GM18520 (cell line): Measurements from ENCODE around the gene SPEN.

ENCODE experiments used
- ATAC-seq: cut with Tn5 transposase; IDR thresholded peaks from one replicate; pipeline ENCODE4 v1.9.1; 2021; ENCODE audit not compliant: unreplicated experiment

Gene SPEN

GRCh38 chr1:15935056-15935950, 87.8 kb downstream of the SPEN start:
- ATAC-seq, result no peak

GRCh38 chr1:15936025-15936424, 88.5 kb downstream of the SPEN start:
- ATAC-seq, result no peak

- ATAC-seq, result no peak
These were observed 89.6 kb downstream of the SPEN start for GRCh38 chr1:15937146-15937545.

- ATAC-seq, result no peak
These were observed 90.2 kb downstream of the SPEN start for GRCh38 chr1:15937706-15938168.

- ATAC-seq, result no peak
These were observed 91.2 kb downstream of the SPEN start for GRCh38 chr1:15938628-15939161.

DNA sequence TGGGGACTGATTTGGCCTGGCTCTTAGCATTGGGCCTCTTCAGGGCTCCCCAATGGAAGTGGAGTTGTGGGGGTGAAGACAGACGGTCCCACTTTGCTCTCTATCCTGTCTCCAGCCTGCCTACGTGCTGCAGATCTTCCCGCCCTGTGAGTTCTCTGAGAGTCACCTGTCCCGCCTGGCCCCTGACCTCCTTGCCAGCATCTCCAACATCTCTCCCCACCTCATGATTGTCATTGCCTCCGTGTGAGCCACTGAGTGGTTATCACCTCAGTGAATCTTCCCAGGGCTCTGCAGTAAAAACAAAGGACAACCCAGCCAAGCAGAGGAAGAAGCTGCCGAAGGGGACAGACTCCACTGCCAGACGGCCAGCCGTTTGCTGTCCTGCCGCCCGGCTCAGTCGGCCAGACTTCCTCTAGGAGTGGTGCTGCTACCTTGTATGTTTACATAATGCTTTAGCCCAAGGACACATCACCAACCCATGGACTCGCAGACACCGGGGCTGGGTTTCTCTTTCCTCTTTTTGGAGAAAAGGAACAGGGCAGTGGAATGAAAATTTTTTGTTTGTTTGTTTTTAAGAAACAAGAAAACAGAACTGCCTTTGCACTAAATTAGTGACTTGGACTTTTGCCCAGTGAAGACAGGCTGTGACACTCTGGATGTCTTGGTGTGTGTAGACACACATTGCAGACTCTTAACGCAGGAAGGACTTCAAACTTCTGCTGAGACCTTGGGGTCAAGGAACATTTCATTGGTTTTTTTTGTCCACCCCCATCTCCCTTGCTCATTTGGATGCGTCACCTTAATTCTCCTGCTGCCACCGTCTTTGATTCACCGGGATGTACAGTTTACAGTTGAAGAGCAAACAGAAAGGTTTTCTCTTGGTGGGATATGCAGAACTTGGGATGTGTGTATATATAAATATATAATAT, 91.9 kb downstream of the SPEN start:
- ATAC-seq, result no peak

DNA sequence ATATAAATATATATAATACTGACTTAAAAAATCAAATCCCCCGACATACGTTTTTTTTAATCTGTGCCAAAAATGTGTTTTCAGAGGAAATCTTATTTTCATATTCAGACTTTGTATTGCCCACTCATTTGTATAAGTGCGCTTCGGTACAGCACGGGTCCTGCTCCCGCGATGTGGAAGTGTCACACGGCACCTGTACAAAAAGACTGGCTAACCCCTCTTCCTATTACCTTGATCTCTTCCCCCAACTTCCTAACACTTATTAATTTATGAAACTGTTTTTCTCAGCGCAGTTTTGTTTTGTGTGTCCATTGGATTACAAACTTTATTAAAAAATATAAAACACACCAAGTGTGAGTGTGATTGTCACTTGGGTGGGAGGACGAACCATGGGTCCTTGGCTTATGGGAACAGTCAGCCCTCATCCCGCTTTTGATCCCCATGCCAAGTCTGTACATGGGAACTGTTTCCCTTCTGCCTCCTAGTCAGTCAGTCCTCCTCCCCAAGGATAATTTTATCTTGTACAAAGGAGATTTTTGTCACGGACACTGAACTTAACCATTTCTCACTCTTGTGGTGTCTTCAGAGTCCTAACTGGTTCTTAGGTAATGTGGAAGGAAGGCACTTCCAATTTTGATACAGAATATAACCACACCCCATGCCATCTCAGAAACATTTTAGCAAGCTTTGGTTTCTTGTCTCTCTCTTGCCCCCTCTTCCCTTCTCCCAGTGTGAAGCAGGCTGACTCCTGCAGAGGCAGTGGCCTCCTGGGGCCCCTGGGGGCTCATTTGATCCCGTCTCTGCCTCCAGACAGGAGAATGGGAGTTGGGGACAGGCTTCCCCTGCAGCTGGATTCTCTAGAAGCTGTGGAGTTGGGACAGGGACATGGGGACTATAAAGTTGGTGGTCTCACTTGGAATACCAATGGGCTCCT, 92.9 kb downstream of the SPEN start:
- no peak for ATAC-seq

DNA sequence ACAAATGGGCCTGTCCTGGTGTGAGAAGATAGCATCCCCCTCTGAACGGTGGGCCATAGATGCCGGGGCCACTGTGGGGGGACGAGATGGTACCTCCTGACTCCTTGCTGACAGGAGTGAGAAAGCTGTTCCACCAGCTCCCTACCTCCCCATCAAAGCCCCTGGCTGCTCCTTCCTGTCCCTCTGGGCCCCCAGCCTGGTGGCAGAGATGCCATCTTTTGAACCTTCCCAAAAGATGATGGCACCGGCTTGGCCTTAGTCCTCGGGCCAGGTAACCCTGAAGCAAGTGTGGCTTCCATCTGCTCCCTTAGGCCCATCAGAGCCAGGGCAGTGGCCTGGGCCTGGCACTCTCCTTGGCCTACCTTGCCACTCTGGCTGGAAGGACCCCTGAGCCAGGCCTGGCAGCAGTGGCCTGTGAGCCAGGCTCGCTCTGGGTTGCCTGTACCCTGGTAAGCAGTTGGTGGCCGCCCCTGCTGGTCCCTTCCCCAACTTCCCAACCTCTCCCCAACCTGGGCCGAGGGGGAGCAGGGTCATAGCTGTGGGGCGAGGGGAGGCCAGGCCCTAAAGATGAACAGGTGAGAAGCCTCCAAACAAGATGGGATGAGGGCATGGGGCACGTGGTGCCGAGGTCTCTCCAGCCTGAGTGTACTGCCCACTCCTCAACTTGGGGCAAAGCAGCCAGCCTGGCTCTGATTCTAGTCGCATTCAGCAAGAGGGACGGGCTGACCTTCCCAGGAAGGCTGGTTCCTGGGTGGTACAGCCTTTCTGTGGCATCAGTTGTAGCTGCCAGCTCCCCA, 93.7 kb downstream of the SPEN start:
- no peak for ATAC-seq

DNA sequence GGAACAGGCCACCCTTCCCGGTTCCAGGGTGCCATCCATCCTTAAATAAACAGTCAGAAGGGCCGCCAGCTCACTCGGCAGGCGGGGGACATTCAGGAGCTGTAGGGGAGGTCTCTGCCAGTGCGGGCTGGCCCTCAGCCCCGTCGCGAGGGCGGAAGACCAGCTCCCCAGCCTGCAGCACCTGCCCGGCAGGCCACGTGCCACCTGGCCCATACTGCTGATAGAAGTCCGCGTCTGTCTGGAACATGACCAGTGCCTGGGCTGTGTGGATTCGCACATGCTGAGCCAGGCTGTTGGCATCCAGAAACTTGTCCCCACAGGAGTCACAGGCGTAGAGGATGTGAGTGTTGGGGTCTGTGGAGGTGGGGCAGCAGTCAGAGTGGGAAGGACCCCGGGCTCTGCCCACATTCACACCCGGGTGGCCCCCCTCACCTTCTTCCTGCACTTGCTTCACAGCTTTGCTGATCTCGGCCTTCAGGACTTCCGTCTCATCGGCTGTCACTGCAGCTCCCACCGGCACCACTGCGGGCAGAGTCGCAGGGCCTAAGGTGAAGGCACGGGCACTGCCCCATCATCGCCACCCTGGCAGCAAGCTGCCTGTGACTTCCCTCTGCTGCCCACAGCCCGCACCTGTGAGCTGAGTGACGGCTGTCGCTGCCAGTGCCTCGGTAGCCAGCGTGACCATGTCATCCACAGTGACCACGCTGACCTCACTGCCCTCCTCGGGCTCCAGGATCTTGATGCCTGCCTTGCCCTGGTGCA, 94.6 kb downstream of the SPEN start:
- no peak for ATAC-seq

GRCh38 chr1:15942661-15943327, 95.3 kb downstream of the SPEN start:
- no peak for ATAC-seq

DNA sequence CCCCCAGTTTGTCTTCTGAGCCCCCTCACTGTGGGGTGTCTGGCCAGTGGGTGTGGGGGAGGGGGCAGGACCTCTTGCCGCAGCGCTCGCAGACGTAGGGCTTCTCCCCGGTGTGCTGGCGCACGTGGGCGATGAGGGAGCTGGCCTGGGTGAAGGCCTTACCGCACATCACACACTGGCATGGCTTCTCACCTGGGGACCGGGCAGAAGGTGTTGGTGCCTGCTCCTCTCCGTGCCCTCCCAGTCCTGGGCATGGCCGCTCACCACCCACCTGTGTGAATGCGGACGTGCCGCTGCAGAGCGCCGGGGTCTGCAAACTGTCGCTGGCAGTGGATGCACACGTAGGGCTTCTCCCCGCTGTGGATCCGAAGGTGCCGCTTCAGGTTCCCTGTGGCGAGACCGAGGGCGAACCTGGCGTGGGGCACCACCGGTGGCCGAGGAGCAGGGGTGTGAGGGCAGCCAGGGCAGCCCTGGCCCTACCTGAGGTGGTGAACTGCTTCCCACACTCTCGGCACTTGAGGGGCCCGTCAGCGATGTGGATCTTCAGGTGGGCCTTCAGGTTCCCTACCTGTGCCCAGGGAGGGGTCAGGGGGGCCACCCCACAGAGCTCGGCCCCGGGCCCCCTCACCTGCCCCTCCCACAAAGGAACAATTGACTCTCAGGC, 96.0 kb downstream of the SPEN start:
- no peak for ATAC-seq

GRCh38 chr1:15943992-15944307, 96.4 kb downstream of the SPEN start:
- ATAC-seq, result no peak

DNA sequence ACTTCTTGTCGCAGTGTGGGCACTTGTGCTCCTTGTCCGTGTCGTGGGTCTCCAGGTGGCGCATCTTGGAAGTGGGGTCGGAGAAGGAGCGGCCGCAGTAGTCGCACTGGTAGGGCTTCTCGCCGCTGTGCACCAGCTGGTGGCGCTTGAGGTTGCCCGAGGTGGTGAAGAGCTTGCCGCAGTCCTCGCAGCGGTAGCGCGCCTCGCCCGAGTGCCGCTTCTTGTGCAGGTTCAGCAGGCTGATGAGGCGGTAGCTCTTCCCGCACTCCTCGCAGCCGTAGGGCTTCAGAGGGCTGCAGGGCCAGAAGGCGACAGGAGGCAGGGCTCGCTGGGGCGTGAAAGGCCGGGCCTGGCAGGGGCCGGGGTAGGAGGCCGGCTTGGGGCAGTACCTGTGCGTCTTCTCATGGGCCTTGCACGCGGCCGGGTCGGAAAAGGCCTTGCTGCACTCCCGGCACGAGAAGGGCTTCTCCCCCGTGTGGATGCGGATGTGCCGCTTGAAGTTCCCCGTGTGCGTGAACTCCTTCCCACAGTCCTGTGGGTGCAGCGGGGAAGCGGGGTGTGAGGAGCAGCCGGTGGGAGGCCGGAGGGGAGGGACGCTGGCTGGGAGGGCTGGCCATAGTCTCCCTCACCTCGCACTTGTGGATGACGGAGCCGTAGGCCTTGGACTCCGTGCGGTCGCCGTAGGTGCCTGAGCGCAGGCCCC, 97.0 kb downstream of the SPEN start:
- no peak for ATAC-seq

GRCh38 chr1:15945011-15945831, 97.7 kb downstream of the SPEN start:
- ATAC-seq, result no peak

GRCh38 chr1:15945832-15946448, 98.4 kb downstream of the SPEN start:
- no peak for ATAC-seq
